Fibroblast of pulmonary artery (primary cell): ENCODE data around the gene MED29.
A peak's percentile ranks its signal among the peaks of the same experiment; 100 is the strongest.

Source experiments
- DNase-seq: peaks from one replicate; pipeline ENCODE4 v3.0.0-alpha.2; 2010; ENCODE audit warnings: low read depth
- H3K4me3 ChIP-seq: replicated peaks from 2 replicates; pipeline ENCODE4 v1.5.1; 2011; ENCODE audit warnings: low read depth, mild to moderate bottlenecking, control low read depth, low read length, moderate library complexity
- CTCF ChIP-seq: IDR thresholded peaks from 2 replicates; pipeline ENCODE4 v1.5.1; 2011; ENCODE audit warnings: mild to moderate bottlenecking, control low read depth, low read length, inconsistent platforms; ENCODE audit errors: missing control alignments

The MED29 gene

GRCh38 chr19:39409208-39410016, 18.2 kb downstream of the MED29 start:
- H3K4me3 ChIP-seq: peak overlapping the region; percentile 81
- TF ChIP-seq CTCF: no peak
- DNase-seq: peak; percentile 70

GRCh38 chr19:39410017-39410830, 19.0 kb downstream of the MED29 start:
- H3K4me3 ChIP-seq: peak overlapping the region; percentile 81
- TF ChIP-seq CTCF: no peak
- peak; percentile 83 for DNase-seq

- TF ChIP-seq CTCF: no peak
- H3K4me3 ChIP-seq: peak overlapping the region; percentile 81
Observed at GRCh38 chr19:39410831-39411080, 19.6 kb downstream of the MED29 start.

GRCh38 chr19:39411081-39411831, 20.1 kb downstream of the MED29 start:
- peak overlapping the region; percentile 81 for H3K4me3 ChIP-seq
- DNase-seq: peak; percentile 72
- no peak for TF ChIP-seq CTCF

More at GRCh38 chr19:39410831-39411080, 19.6 kb downstream of the MED29 start:
- DNase-seq: no peak

GRCh38 chr19:39411832-39412099, 20.6 kb downstream of the MED29 start:
- peak; percentile 91 for TF ChIP-seq CTCF
- peak overlapping the region; percentile 81 for H3K4me3 ChIP-seq
- peak; percentile 95 for DNase-seq

GRCh38 chr19:39412100-39412866, 21.1 kb downstream of the MED29 start, which contains the start of gene PLEKHG2:
Gene PLEKHG2, plus strand, starts transcription at chr19:39412669. Its CDS starts 1,418 bp downstream, at chr19:39414087.
- peak; percentile 62 for TF ChIP-seq CTCF
- peak within 1 kb of the TSS; percentile 97 for H3K4me3 ChIP-seq
- DNase-seq: peak; percentile 100
